ENCODE results near the gene IL18R1. TPM values are rescaled to one million over a fixed set of nuclear protein-coding genes. Genes with fewer than 3 reads are reported as not detected.

IL18R1 gene
- total and polyA plus RNA-seq, 9 of the 15 experiments (the other 6 are each of a cell fraction or from before 2014, with no cell fraction given) = 0.55 to 10.0 (median 2.5) TPM

- WGBS (ENCODE audit: insufficient coverage, low coverage, missing lambda C conversion rate) = 32% methylated on average over 5 of the region's 5 CpGs
- Histone ChIP-seq H3K4me1 (replicated peaks in 1 of 2; ENCODE audit: control insufficient read depth in 2 of 2, insufficient read depth in 2 of 2, low read length in 2 of 2) (no peaks in the 10 kb centered on the region), H3K9me1 (ENCODE audit: control insufficient read depth, insufficient read depth, low read length) (no peaks in the 10 kb centered on the region), H3K9ac (ENCODE audit: insufficient read depth in 1 of 2, low read depth in 2 of 2, low read length in 2 of 2) (no peak overlapping the region), H4K20me1 (replicated peaks; ENCODE audit: control insufficient read depth, insufficient read depth, low read length) (no peaks in the 10 kb centered on the region), H3K36me3 (ENCODE audit: control insufficient read depth, insufficient read depth, low read length) (no peaks in the 10 kb centered on the region), H3K9me3 (replicated peaks; ENCODE audit: control insufficient read depth, insufficient read depth, low read depth, low read length) (peaks cover 2% of the 10 kb centered on the region; the same call in 1 of the 2 replicates), H2AFZ (ENCODE audit: low read depth, low read length) (no peak overlapping the region), H3K27me3 (ENCODE audit: control insufficient read depth in 2 of 2, insufficient read depth in 2 of 2, low read length in 2 of 2) (no peaks in the 10 kb centered on the region), H3K4me3 (no peak overlapping the region), H3K27ac (ENCODE audit: extremely low read depth, low read depth, low read length) (no peak overlapping the region), H3K79me2 (ENCODE audit: control insufficient read depth, insufficient read depth, low read length) (no peaks in the 10 kb centered on the region), H3K4me2 (ENCODE audit: insufficient read depth, low read length) (no peak overlapping the region)
- ATAC-seq = no peak
- CTCF ChIA-PET (ENCODE audit: low intra/inter-chr PET ratio) = no interaction called here
- DNase-seq (ENCODE audit: extremely low read depth in 1 of 4, low spot score in 3 of 4) = no peak
- FAIRE-seq = no peak
- POLR2A ChIA-PET = no interaction called here
- intact Hi-C loops (cut with micrococcal nuclease) = no loop called here
- in situ Hi-C loops (cut with MboI) = no loop called here
- BruUV-seq (replicated peaks) = no TSS peak
- TF ChIP-seq NFXL1 (CRISPR knock-in tag; IDR thresholded peaks at IDR 0.05) = no peak
- TF ChIP-seq, protein P1, sequence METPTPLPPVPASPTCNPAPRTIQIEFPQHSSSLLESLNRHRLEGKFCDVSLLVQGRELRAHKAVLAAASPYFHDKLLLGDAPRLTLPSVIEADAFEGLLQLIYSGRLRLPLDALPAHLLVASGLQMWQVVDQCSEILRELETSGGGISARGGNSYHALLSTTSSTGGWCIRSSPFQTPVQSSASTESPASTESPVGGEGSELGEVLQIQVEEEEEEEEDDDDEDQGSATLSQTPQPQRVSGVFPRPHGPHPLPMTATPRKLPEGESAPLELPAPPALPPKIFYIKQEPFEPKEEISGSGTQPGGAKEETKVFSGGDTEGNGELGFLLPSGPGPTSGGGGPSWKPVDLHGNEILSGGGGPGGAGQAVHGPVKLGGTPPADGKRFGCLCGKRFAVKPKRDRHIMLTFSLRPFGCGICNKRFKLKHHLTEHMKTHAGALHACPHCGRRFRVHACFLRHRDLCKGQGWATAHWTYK (CRISPR knock-in tag; IDR thresholded peaks at IDR 0.05) = no peak
- TF ChIP-seq DDX20 (tag; IDR thresholded peaks at IDR 0.05; ENCODE audit: low read depth) = no peak
- TF ChIP-seq, protein P2, sequence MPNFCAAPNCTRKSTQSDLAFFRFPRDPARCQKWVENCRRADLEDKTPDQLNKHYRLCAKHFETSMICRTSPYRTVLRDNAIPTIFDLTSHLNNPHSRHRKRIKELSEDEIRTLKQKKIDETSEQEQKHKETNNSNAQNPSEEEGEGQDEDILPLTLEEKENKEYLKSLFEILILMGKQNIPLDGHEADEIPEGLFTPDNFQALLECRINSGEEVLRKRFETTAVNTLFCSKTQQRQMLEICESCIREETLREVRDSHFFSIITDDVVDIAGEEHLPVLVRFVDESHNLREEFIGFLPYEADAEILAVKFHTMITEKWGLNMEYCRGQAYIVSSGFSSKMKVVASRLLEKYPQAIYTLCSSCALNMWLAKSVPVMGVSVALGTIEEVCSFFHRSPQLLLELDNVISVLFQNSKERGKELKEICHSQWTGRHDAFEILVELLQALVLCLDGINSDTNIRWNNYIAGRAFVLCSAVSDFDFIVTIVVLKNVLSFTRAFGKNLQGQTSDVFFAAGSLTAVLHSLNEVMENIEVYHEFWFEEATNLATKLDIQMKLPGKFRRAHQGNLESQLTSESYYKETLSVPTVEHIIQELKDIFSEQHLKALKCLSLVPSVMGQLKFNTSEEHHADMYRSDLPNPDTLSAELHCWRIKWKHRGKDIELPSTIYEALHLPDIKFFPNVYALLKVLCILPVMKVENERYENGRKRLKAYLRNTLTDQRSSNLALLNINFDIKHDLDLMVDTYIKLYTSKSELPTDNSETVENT (CRISPR knock-in tag; IDR thresholded peaks at IDR 0.05) = no peak
- TF ChIP-seq RBM25 (IDR thresholded peaks at IDR 0.05; ENCODE audit: low read depth, low read length, severe bottlenecking) = no peak
- TF ChIP-seq RCOR1 (IDR thresholded peaks at IDR 0.05; ENCODE audit: borderline replicate concordance in 1 of 2, low read depth in 2 of 2, low read length in 2 of 2) = no peak
- TF ChIP-seq, protein P3, sequence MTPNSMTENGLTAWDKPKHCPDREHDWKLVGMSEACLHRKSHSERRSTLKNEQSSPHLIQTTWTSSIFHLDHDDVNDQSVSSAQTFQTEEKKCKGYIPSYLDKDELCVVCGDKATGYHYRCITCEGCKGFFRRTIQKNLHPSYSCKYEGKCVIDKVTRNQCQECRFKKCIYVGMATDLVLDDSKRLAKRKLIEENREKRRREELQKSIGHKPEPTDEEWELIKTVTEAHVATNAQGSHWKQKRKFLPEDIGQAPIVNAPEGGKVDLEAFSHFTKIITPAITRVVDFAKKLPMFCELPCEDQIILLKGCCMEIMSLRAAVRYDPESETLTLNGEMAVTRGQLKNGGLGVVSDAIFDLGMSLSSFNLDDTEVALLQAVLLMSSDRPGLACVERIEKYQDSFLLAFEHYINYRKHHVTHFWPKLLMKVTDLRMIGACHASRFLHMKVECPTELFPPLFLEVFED (CRISPR knock-in tag; conservative IDR thresholded peaks at IDR 0.05) = no peak
- no peak for TF ChIP-seq NCOA1 (IDR thresholded peaks at IDR 0.05; ENCODE audit: low read depth)
- TF ChIP-seq CC2D1A (IDR thresholded peaks at IDR 0.05) = no peak
- no peak for TF ChIP-seq ATF7 (IDR thresholded peaks at IDR 0.05)
These were observed 13.0 kb downstream of the IL18R1 start for GRCh38 chr2:102368461-102369109.

Measured in K562 (cell line).